GM18505 (cell line): ENCODE results near the gene NBEA.

Source experiments
- ATAC-seq: cut with Tn5 transposase; IDR thresholded peaks from one replicate; pipeline ENCODE4 v1.9.1; 2021; ENCODE audit not compliant: unreplicated experiment
- POLR2A ChIP-seq: IDR thresholded peaks from 4 replicates; pipeline ENCODE4 v1.6.1; 2011; ENCODE audit warnings: borderline replicate concordance; ENCODE audit not compliant: insufficient read depth, insufficient read length; ENCODE audit errors: extremely low read depth

The NBEA gene

DNA sequence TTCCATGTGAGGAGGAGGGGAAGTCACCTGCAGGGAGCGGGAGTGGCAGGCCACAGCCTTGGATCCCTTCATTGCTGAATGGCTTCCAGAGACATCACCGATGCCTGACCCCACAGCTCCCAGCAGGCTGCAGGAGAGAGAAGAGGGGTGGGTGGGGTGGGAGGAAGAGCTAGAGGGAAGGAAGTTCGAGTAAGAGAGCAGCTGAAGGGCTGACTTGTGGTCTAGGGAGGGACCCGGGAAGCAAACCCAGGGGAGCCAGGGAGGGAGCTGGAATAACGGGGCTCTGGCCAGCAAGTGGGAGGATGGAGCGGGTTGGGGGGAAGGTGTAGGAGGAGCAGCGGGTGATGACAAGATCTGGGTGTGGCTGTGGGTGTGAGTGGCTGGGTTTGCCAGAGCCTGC, 764.2 kb downstream of the NBEA start:
- no peak for ATAC-seq
- no peak for TF ChIP-seq POLR2A

DNA sequence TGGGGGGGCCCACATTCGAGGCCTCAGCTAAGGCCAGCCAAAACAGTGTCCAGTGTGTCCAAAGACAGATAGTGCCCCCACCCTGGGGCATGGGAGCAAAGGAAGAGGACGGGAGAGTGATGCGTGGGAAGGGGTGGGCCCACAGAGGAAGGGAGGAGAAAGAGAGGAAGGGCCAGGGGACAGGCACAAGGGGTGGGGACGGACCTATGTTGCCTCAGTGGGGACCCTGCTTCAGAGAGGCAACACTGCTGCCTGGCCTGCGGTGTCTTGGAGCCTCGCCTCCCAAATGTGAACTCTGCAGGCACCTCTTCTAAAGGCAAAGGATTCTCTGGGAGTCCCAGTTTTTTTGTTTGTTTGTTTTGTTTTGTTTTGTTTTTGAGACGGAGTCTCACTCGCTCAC, 764.7 kb downstream of the NBEA start:
- ATAC-seq = no peak
- no peak for TF ChIP-seq POLR2A

DNA sequence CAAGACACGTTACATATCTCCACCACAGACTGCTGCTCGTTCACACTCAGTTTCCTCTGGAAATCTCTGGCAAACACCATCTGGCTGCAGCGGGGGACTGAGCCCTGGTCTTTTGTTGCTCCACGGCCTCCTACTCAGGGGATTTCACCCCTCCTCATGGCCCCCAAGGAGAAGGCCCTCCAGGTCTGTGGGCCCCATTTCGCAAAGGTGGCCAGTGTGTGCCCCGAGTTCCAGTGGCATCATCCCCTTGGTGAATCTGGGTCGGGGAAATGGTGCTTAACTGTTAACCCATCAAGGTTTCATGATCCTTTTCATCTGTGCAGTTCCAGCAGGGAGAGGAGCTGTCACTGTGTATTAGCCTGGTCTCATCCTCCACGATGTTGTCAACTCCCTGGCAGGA, 769.8 kb downstream of the NBEA start:
- no peak for TF ChIP-seq POLR2A
- ATAC-seq = no peak

DNA sequence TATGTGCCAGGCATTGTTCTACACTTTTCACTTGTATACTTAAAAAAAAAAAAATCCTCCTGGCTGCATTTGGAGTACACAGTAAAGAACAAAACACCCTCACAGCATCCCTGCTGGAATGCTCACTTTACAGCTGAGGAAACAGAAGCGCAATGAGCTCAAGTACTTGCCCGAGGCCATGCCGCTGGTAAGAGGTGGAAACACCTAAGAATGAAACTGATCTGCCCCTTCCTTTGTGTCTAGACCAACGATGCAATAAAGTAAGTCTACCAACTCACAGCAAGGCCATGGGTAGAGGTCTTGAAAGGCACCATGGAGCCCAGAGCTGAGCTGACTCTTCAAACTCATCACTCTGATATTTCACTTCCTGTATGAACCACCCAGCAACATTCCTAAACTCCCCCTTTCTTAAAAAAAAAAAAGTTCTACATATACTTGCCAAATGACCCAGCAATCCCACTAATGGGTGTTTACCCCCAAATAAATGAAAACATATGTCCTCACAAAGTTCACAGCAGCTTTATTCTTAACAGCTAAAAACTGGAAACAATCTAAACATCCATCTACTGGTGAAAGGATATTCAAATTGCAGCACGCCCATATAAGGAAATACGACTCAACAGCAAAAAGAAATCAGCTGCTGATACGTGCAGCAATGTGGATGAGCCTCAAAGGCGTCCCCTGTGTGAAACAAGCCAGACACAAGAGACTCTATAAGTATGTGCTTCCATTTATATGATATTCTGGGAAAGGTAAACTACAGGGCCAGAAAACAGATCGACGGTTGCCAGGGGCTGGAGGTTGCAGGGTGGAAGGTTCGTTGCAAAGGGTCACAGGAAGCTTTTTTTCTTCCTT, 771.1 kb downstream of the NBEA start:
- TF ChIP-seq POLR2A = no peak
- no peak for ATAC-seq

DNA sequence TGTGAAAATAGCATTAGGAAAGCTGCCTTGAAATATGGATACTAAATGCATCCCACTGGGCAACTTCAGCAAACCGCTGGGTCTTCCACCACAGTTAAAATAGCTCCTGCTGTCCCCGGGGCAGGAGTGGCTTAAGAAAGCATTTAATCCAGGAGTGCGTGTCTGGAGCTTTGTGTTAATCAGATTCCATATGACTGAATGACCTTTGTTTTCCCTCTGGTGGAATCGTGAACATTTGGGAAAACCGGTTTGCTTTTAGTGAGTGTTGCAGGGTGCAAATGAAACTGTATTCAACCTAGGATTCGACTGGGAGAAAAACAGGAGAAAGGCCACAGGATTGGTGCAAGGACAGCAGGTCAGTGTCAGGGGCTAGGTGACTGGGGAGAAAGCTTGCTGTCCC, 772.1 kb downstream of the NBEA start:
- no peak for ATAC-seq
- TF ChIP-seq POLR2A = no peak

DNA sequence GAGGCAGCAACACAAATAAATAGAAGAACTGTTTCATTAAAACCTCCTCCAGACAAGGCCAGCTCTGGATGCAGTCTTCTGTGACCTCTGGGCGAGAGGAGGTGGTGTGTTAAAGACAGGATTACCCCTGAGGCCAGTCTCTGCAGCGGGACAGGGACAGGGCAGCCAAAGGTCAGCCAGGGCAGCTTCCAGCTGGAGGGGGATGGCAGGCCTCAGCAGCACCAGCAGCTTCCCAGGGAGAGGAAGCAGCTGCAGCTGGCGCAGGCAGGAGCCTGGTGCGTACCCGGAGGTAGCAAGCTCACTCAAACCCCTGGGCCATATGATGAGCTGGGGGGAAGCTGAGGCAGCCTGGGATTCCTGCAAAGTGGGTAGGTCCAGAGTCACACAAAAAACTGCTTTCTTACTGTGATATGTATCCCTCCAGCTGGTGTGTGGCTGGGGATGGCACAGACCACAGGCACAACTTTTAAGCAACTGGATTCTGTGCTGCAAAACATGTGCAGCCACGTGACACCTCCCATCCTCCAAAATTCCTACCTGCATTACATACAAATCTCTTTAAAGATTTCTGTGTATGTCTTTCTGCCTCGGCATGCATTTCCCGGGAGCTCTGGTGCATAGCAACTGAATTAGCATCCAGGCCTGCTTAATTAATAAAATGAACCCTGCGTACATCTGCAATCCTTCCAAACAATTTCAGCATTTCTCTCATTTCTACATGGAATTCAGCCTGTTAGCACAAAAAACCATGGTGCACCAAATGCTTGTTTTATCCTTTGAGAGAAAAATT, 772.7 kb downstream of the NBEA start:
- TF ChIP-seq POLR2A = no peak
- no peak for ATAC-seq

DNA sequence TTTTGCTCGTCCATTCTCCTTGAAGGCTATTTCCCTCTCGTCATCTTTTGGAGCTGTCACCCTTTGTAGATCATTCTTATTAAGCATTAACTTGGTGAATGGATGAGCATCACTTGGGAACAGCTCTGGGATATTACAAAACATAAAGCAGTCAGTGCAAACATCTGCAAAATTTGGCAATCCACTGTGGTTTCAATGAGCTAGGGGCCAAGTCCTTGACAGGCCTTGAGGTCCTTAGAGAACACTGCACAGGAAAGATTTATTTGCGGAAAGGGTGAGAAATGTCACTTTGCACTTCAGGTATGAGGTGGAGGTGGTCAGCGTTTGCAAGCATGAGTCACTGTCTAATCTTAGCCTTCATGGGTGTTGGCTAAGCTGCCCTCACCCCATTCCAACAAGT, 774.1 kb downstream of the NBEA start:
- no peak for TF ChIP-seq POLR2A
- ATAC-seq = no peak

DNA sequence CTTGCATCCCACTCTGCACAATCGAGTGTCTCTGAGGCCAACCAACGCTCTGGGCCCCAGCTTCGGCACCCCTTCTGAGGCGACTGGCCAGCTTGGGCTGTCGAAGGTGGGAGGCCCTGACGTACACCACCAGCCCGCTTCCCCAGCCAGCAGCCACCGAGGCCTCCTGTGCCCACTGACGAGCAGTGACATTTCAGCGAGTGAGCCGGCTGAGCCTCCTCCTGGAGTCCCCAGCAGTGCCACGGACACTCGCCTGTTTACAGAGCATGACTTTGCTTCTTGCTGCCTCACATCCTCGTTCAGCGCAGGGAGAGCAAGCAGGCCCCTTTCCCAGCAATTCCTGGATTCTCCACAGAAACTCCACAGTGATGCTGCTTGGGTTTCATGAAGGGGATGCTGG, 774.7 kb downstream of the NBEA start:
- no peak for ATAC-seq
- TF ChIP-seq POLR2A = no peak

DNA sequence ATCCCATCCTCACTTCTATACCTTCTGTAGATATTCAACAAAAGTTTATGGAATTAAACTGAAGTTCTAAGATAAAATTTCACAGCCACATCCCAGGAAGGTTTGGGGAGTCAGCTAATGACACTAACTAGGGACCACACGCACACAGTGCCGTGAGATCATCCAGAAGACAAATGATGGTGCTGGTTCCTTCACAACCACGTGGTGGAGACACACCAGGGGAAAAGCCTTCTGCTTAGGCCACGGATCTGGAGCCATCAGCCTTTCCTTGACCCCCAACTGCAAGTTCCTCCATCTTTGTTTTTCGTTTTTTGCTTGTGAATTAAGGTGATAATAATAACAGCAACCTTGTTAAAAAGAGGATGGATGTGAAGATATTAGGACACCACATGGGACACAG, 776.0 kb downstream of the NBEA start:
- ATAC-seq = no peak
- TF ChIP-seq POLR2A = no peak

DNA sequence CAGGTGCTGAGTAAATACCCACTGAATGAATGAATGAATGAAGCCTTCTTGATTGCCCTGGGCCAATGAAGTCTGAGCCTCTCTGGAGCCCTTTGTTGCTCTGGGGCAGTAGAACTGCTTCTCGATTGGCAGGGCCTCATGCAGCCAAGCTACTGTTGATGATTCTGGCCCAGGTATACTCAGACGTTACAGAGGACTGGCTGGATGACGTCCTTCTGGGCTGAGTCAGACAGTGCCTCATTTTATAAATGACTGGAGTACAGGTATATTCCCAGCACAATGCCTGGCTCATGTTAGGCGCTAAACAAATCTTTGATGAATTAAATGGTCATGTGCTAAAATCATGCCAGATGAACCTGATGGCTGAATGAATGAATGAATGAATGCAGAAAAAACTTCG, 778.2 kb downstream of the NBEA start:
- ATAC-seq = no peak
- TF ChIP-seq POLR2A = no peak

DNA sequence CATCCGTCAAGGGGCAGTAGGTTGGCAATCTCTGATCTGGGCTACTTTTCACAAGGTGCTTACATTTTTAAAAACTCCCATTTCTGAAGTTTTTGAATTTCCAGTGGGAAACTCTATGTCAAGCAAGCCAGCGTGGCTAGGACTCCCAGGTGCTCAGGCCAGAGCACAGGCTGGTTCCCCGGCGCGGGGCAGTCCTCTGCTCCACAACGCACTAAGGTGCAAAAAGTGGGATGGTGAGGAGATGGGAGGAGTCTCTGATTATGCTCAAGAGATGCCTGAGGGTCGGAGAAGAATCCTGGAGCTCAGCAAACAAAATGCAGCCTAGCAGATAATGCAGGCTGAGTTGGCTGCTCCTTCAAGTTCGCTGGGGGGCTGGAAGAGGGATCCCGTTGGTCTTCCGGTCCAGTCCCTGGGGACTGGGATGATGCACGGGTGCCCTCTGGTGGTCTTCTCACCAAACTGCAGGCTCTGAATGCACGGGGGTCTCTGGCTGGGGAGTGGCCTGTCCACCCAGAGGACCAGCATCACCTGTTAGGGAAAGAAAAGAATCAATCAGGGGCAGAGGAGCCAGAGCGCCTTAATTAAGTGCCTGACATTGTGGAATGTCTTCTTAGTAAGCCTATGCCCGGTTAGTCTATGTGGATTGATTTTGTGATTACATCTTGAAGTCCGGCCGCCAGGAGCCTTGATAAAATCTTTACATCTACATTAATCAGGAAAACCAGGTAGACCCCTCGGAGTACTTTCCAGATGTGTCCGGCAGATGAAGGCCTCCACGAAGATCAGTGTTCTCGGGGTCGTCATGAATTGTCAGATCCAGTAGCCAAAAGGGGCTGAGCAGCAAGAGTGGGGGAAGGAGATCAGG, 778.9 kb downstream of the NBEA start:
- ATAC-seq = peak; percentile 66
- no peak for TF ChIP-seq POLR2A
